ENCODE data around the gene GNA12.
"Not testable (repeated sequence)": the region's sequence is repeated elsewhere in the genome, so short reads cannot be mapped to it uniquely, and the experiment has no call there.

GNA12 gene

DNA sequence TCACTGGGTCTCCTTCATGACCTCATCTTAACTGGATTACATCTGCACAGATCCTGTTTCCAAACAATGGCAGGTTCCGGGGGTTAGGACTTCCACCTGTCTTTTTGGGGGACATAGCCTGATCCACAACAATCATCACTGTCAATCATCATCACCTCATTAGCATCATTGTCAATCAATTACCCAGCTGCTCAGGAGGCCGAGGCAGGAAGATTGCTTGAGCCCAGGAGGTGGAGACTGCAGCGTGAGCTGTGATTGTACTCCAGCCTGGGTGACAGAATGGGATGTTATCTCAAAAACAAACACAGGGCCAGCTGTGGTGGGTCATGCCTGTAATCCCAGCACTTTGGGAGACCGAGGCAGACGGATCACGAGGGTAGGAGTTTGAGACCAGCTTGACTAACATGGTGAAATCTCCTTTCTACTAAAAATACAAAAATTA is 137.4 kb downstream of the GNA12 start:
- H3K27ac ChIP-seq: no peak overlapping the region
- TF ChIP-seq POLR2AphosphoS5 (IDR thresholded peaks at IDR 0.05; ENCODE audit: borderline replicate concordance, low read depth, low read length): no peak
- TF ChIP-seq FOXP2 (optimal IDR thresholded peaks at IDR 0.05; ENCODE audit: control extremely low read depth, extremely low read length, insufficient read depth): no peak
- no peak for TF ChIP-seq EZH2 (IDR thresholded peaks at IDR 0.05)
- no peak overlapping the region for H3K9ac ChIP-seq (ENCODE audit: insufficient read length)
- no peaks in the 10 kb centered on the region for H3K36me3 ChIP-seq (ENCODE audit: insufficient read depth, low read length)
- no peaks in the 10 kb centered on the region for H3K9me3 ChIP-seq (ENCODE audit: low read depth, low read length)
- no peak overlapping the region for H3K4me3 ChIP-seq
- DNase-seq (ENCODE audit: low read depth, low spot score): no peak

DNA sequence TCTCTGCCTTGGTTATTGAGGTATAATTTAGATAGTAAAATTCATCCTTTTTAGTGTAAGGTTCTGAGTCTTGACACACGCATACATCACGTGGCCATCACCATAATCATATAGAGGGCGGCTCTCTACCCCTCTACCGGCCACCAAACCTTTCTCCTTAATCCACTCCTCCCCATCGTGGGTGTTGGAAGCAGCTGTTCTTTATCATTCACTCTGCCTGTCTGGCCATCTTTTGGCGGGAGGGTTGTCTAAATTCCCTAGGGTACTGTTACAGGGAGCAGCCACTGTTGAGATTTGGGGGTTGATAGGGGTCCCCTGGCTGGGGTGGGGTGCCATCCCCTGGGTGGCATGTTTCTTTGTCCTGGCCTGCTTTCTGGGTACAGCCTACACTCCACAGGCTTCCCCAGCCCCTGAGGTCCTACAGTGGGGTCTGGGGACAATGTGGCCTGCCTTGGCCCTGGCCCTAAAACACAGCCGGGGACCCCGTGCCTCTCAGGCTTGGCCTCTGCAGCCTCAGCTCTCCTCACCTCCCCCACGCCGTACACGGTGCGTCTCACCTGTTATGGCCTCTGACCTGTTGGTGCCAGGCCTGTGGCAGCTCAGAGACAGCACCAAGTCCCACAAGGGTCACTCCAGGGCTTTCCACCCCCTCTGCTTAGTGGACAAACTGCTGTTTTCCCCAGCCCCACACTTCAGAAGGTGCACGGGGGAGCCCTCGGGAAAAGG is 138.6 kb downstream of the GNA12 start:
- H3K36me3 ChIP-seq (ENCODE audit: insufficient read depth, low read length): no peaks in the 10 kb centered on the region
- no peak overlapping the region for H3K4me3 ChIP-seq
- no peak overlapping the region for H3K27ac ChIP-seq
- no peak for TF ChIP-seq EZH2 (IDR thresholded peaks at IDR 0.05)
- no peak for TF ChIP-seq POLR2AphosphoS5 (IDR thresholded peaks at IDR 0.05; ENCODE audit: borderline replicate concordance, low read depth, low read length)
- TF ChIP-seq FOXP2 (optimal IDR thresholded peaks at IDR 0.05; ENCODE audit: control extremely low read depth, extremely low read length, insufficient read depth): no peak
- H3K9me3 ChIP-seq (ENCODE audit: low read depth, low read length): no peaks in the 10 kb centered on the region
- H3K9ac ChIP-seq (ENCODE audit: insufficient read length): no peak overlapping the region
- no peak for DNase-seq (ENCODE audit: low read depth, low spot score)

DNA sequence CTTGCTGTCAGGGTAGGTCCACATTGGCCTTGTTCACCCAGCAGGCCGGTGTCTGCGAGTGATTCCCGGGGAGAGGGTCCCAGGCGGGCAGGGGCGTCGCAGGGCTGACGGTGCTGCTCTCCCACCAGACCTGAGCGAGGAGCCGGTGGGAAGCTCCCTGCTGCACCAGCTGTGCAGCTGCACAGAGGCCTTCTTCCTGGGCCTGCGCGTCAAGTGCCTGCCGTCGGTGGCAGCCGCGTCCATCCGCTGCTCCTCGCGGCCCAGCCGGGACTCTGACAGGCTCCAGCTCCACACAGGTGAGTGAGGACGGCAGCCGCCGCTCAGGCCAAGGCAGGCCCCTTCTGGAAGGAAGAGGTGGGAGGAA is 141.5 kb downstream of the GNA12 start:
- Histone ChIP-seq H3K4me3 (no peak overlapping the region), H3K36me3 (ENCODE audit: insufficient read depth, low read length) (no peaks in the 10 kb centered on the region), H3K9ac (ENCODE audit: insufficient read length) (no peak overlapping the region), H3K27ac (no peak overlapping the region), H3K9me3 (ENCODE audit: low read depth, low read length) (no peaks in the 10 kb centered on the region)
- no peak for DNase-seq (ENCODE audit: low read depth, low spot score)
- TF ChIP-seq POLR2AphosphoS5 (IDR thresholded peaks at IDR 0.05; ENCODE audit: borderline replicate concordance, low read depth, low read length) (no peak), FOXP2 (optimal IDR thresholded peaks at IDR 0.05; ENCODE audit: control extremely low read depth, extremely low read length, insufficient read depth) (no peak), EZH2 (IDR thresholded peaks at IDR 0.05) (no peak)

DNA sequence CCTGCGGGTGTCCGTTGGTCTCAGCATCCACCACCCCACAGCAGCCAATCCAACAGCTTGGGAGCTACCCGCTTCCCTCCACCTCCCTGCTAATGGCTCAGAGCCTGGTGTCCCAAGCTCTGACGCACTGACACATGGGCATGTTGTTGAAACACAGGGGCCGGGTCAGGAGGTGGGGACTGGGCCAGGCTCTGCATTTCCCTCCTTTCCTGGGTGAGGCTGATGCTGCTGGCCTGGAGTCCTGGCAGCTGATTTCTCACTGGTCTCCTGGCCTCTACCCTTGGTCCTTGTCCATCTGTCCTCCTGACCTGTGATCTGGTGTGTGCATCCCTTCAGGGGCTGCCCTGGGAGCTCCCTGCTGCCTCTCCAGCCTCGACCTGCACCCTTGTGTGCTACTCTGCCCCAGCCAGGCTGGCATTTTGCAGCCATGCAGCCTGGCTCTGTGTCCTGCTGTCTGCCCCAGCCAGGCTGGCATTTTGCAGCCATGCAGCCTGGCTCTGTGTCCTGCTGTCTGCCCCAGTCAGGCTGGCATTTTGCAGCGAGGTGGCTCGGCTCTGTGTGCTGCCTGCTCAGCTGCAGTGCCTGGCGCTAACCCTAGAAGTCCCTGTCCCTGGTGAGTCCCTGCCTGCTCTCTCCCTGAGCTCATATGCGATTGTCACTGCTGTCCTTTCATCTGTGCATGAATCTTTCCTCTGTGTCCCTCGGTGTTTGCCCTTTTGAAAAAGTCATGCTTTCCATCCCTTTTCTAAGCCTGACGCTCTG is 142.1 kb downstream of the GNA12 start:
- TF ChIP-seq POLR2AphosphoS5 (IDR thresholded peaks at IDR 0.05; ENCODE audit: borderline replicate concordance, low read depth, low read length): no peak
- TF ChIP-seq FOXP2 (optimal IDR thresholded peaks at IDR 0.05; ENCODE audit: control extremely low read depth, extremely low read length, insufficient read depth): no peak
- no peak for TF ChIP-seq EZH2 (IDR thresholded peaks at IDR 0.05)
- DNase-seq (ENCODE audit: low read depth, low spot score): no peak
- no peak overlapping the region for H3K27ac ChIP-seq
- H3K4me3 ChIP-seq: no peak overlapping the region
- H3K9ac ChIP-seq (ENCODE audit: insufficient read length): no peak overlapping the region
- no peaks in the 10 kb centered on the region for H3K36me3 ChIP-seq (ENCODE audit: insufficient read depth, low read length)
- H3K9me3 ChIP-seq (ENCODE audit: low read depth, low read length): no peaks in the 10 kb centered on the region

DNA sequence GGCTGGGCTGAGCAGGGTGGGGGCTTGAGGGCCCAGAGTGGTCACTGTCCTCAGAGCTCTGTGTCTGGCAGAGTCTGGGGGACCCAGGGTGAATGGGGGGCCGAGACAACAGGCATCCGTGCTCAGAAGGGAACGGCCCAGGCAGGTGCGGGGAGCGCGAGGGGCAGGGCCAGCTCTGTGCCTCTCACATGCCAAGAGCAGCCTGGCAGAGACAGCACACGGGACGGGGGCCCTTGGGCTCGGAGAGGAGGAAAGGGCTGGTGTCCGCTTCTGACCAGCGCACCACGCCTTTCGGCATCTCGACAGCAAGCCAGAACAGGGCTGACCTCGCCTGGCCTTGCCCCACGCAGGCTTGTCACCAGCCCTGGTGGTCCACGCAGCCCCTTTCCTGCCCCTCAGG is 142.7 kb downstream of the GNA12 start:
- DNase-seq (ENCODE audit: low read depth, low spot score): no peak
- no peak for TF ChIP-seq FOXP2 (optimal IDR thresholded peaks at IDR 0.05; ENCODE audit: control extremely low read depth, extremely low read length, insufficient read depth)
- TF ChIP-seq EZH2 (IDR thresholded peaks at IDR 0.05): no peak
- TF ChIP-seq POLR2AphosphoS5 (IDR thresholded peaks at IDR 0.05; ENCODE audit: borderline replicate concordance, low read depth, low read length): no peak
- Histone ChIP-seq H3K9ac (ENCODE audit: insufficient read length) (no peak overlapping the region), H3K27ac (no peak overlapping the region), H3K9me3 (ENCODE audit: low read depth, low read length) (no peaks in the 10 kb centered on the region), H3K36me3 (ENCODE audit: insufficient read depth, low read length) (no peaks in the 10 kb centered on the region), H3K4me3 (no peak overlapping the region)

DNA sequence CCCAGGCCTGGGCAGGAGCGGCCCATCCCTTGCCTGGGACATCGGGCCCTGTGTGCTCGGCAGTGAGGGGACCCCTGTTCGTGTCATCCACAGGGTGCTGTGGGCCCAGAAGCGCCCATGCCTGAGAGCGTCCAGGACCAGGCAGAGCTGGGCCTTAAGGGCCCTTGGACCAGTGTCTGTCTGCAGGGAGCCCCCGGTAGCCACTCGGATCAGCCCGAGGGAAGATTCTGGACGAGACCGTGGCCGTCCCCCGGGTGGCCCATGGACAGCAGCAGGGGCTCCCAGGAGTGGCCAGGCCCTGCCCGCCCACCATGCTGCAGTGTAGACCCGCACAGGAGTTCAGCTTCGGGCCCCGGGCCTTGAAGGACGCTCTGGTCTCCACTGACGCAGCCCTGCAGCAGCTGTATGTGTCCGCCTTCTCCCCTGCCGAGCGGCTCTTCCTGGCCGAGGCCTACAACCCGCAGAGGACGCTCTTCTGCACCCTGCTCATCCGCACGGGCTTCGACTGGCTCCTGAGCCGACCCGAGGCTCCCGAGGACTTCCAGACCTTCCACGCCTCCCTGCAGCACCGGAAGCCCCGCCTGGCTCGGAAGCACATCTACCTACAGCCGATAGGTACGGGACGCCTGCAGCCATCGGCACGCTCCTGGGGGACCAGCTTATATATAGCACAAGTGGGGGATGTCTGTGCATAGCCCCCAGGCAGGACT is 143.8 kb downstream of the GNA12 start:
- no peak overlapping the region for H3K27ac ChIP-seq
- H3K4me3 ChIP-seq: no peak overlapping the region
- H3K36me3 ChIP-seq (ENCODE audit: insufficient read depth, low read length): no peaks in the 10 kb centered on the region
- no peak for DNase-seq (ENCODE audit: low read depth, low spot score)
- TF ChIP-seq FOXP2 (optimal IDR thresholded peaks at IDR 0.05; ENCODE audit: control extremely low read depth, extremely low read length, insufficient read depth): no peak
- no peak for TF ChIP-seq EZH2 (IDR thresholded peaks at IDR 0.05)
- no peak overlapping the region for H3K9ac ChIP-seq (ENCODE audit: insufficient read length)
- H3K9me3 ChIP-seq (ENCODE audit: low read depth, low read length): no peaks in the 10 kb centered on the region

DNA sequence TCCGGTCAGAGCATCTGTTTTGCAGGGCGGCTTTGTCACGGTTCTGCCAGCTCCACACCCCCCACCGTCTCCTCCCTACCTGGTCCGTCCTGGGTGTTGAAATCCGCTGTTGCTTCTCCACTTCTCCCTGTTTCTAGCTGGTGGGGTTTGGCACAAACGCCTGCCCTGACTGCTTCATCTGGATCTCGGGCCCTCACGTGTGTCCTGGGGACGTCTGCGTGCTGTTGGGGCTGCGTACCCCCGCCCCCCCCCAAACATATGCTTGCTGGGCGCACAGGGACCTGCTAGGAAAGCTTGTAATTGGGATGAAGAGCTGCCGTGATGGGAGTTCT is 144.9 kb downstream of the GNA12 start:
- no peak overlapping the region for H3K4me3 ChIP-seq
- no peaks in the 10 kb centered on the region for H3K36me3 ChIP-seq (ENCODE audit: insufficient read depth, low read length)
- H3K9ac ChIP-seq (ENCODE audit: insufficient read length): no peak overlapping the region
- no peak for DNase-seq (ENCODE audit: low read depth, low spot score)
- no peak overlapping the region for H3K27ac ChIP-seq
- TF ChIP-seq EZH2 (IDR thresholded peaks at IDR 0.05) (no peak), POLR2AphosphoS5 (IDR thresholded peaks at IDR 0.05; ENCODE audit: borderline replicate concordance, low read depth, low read length) (no peak)
- no peaks in the 10 kb centered on the region for H3K9me3 ChIP-seq (ENCODE audit: low read depth, low read length)

DNA sequence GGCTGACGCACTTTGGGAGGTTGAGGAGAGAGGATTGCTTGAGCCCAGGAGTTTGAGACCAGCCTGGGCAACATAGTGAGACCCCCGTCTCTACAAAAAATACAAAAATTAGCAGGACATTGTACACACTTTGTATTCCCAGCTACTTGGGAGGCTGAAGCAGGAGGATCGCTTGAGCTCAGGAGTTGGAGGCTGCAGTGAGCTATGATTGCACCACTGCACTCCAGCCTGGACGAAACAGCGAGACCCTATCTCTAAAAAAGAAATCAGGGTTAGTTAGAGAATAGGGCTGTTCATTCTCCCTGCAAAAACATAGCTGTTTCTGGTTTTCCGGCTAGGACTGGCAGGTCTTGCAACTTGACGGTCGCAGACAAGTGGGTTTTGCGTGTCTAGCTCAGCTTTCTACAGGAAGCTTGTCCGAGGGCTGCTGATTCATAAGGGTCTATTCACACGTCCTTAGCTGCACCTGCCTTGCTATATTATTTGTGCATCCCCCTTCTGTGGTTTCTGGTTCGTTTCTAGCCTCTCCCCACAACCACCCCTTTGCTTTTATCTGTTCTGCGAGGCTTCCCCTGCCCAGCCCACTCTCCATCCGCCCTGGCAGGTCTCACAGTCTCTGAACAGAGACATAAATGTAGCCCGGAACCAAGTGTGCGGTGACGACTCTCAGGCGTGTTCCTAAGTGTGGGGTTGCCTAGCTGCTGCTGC is 145.4 kb downstream of the GNA12 start:
- DNase-seq (ENCODE audit: low read depth, low spot score): no peak
- no peaks in the 10 kb centered on the region for H3K36me3 ChIP-seq (ENCODE audit: insufficient read depth, low read length)
- H3K4me3 ChIP-seq: no peak overlapping the region
- TF ChIP-seq EZH2 (IDR thresholded peaks at IDR 0.05) (no peak), FOXP2 (optimal IDR thresholded peaks at IDR 0.05; ENCODE audit: control extremely low read depth, extremely low read length, insufficient read depth) (no peak), POLR2AphosphoS5 (IDR thresholded peaks at IDR 0.05; ENCODE audit: borderline replicate concordance, low read depth, low read length) (no peak)
- no peaks in the 10 kb centered on the region for H3K9me3 ChIP-seq (ENCODE audit: low read depth, low read length)
- no peak overlapping the region for H3K9ac ChIP-seq (ENCODE audit: insufficient read length)
- no peak overlapping the region for H3K27ac ChIP-seq

DNA sequence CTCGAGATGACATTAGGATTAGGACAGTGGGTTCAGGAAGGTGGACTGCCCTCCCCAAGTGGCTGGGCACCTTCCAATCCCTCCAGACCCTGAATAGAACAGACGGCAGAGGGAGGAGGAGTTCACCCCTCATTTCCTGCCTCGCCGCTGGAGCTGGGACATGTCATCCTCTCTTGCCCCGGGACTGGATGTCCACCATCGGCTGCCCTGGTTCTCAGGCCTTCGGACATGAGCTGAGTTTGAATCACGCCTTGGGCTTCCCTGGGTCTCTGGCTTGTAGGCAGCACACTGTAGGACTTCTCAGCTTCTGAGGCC is 150.0 kb downstream of the GNA12 start:
- not testable (repeated sequence) for H3K4me3 ChIP-seq; H3K9ac ChIP-seq (ENCODE audit: insufficient read length); H3K9me3 ChIP-seq (ENCODE audit: low read depth, low read length); DNase-seq (ENCODE audit: low read depth, low spot score); H3K36me3 ChIP-seq (ENCODE audit: insufficient read depth, low read length); H3K27ac ChIP-seq

DNA sequence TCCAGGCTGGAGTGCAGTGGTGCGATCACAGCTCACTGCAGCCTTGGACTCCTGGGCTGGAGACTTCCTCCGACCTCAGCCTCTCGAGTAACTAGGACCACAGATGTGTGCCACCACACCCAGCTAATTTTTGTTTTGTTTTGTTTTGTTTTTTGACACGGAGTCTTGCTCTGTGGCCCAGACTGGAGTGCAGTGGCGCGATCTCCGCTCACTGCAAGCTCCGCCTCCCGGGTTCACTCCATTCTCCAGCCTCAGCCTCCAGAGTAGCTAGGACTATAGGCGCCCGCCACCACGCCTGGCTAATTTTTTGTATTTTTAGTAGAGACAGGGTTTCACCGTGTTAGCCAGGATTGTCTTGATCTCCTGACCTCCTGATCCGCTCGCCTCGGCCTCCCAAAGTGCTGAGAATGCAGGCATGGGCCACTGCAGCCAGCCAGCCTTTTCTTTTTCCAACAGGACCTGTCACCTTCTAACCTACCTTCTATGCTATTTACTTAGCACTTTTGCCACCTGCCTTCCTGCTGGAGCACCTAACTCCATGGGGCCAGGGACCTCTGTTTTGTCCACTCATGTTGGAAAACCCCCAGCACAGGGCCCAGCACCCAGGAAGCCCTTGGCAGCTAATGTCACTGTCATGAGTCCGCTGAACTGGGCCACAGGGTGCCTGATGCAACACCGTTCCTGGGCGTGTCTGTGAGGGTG is 150.5 kb downstream of the GNA12 start:
- not testable (repeated sequence) for H3K4me3 ChIP-seq; DNase-seq (ENCODE audit: low read depth, low spot score); H3K36me3 ChIP-seq (ENCODE audit: insufficient read depth, low read length); H3K27ac ChIP-seq; H3K9me3 ChIP-seq (ENCODE audit: low read depth, low read length); H3K9ac ChIP-seq (ENCODE audit: insufficient read length)

All from SK-N-MC (cell line).